Endothelial cell (in vitro differentiated cells): Measurements from ENCODE around the gene ATAD3C. TPM values are rescaled to one million over a fixed set of nuclear protein-coding genes. Genes with fewer than 3 reads are reported as not detected.
"Not testable (repeated sequence)": the region's sequence is repeated elsewhere in the genome, so short reads cannot be mapped to it uniquely, and the experiment has no call there.

Experiments
- DNase-seq: peaks from one replicate; pipeline ENCODE4 v3.0.0; 2021; ENCODE audit warnings: low spot score
- H3K27ac Mint-ChIP-seq: one replicate; pipeline ENCODE4 v1.8.0; 2021; ENCODE audit warnings: mixed read lengths, inconsistent platforms; ENCODE audit not compliant: unreplicated experiment
- H3K27me3 Mint-ChIP-seq: one replicate; pipeline ENCODE4 v1.8.0; 2021; ENCODE audit warnings: mild to moderate bottlenecking, moderate library complexity, mixed read lengths, inconsistent platforms; ENCODE audit not compliant: unreplicated experiment
- H3K36me3 Mint-ChIP-seq: one replicate; pipeline ENCODE4 v1.8.0; 2021; ENCODE audit warnings: mild to moderate bottlenecking, low read depth, mixed read lengths, inconsistent platforms; ENCODE audit not compliant: unreplicated experiment
- H3K4me1 Mint-ChIP-seq: one replicate; pipeline ENCODE4 v1.8.0; 2021; ENCODE audit warnings: mild to moderate bottlenecking, mixed read lengths, inconsistent platforms; ENCODE audit not compliant: unreplicated experiment
- H3K4me3 Mint-ChIP-seq: one replicate; pipeline ENCODE4 v1.8.0; 2021; ENCODE audit warnings: mild to moderate bottlenecking, mixed read lengths, inconsistent platforms; ENCODE audit not compliant: unreplicated experiment
- H3K9me3 Mint-ChIP-seq: one replicate; pipeline ENCODE4 v1.8.0; 2021; ENCODE audit warnings: mixed read lengths, inconsistent platforms; ENCODE audit not compliant: unreplicated experiment
- total RNA-seq: library from RNA; stranded (reverse); fragmentation: NEBNext Ultra II Directional; extraction: Animal tissue kit (Norgen Biotek cat#: 25700); gene quantifications from one replicate; pipeline ENCODE4 v1.2.1, GENCODE V29; 2021; ENCODE audit not compliant: unreplicated experiment
- TF ChIP-seq, protein P1 (sequence below): fragments of 200-600 bp; sonication (generic); IDR thresholded peaks from one replicate; pipeline ENCODE4 v1.5.0; 2021; ENCODE audit warnings: antibody characterized with exemption; ENCODE audit not compliant: unreplicated experiment

Gene ATAD3C
- total RNA-seq, 1 donor from 2014 or later = 2.9 TPM

DNA sequence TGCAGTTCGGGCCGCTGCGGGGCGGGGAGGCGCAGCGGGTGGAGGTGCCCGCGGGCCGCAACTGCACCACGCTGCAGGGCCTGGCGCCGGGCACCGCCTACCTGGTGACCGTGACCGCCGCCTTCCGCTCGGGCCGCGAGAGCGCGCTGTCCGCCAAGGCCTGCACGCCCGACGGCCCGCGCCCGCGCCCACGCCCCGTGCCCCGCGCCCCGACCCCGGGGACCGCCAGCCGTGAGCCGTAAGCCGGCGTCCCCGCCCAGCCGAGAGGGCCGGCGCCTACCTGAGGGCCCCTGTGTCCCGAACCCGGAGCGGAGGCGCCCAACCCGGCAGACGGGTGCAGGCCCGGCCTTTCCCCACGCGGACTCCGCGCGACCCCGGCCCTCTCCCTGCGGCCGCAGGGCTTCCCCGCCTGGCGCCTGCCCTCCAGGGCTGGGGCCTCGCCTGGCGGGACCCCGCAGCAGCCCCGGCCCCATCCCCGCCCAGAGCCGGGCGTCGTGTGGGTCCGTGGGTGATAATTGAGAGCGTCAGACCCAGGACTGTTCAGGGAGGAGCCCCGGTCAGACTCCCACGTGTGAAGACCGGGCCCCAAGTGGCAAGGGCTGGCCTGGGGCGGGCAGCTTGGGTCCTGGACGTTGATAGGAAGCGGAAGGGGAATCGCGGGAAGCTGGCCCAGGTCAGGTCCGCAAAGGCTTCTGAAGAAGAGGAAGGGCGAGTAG is 9.8 kb upstream of the ATAD3C start:
- H3K36me3 Mint-ChIP-seq = peaks cover 4% of the 10 kb centered on the region
- no peak overlapping the region for H3K4me3 Mint-ChIP-seq
- no peaks in the 10 kb centered on the region for H3K9me3 Mint-ChIP-seq
- TF ChIP-seq, protein P1, sequence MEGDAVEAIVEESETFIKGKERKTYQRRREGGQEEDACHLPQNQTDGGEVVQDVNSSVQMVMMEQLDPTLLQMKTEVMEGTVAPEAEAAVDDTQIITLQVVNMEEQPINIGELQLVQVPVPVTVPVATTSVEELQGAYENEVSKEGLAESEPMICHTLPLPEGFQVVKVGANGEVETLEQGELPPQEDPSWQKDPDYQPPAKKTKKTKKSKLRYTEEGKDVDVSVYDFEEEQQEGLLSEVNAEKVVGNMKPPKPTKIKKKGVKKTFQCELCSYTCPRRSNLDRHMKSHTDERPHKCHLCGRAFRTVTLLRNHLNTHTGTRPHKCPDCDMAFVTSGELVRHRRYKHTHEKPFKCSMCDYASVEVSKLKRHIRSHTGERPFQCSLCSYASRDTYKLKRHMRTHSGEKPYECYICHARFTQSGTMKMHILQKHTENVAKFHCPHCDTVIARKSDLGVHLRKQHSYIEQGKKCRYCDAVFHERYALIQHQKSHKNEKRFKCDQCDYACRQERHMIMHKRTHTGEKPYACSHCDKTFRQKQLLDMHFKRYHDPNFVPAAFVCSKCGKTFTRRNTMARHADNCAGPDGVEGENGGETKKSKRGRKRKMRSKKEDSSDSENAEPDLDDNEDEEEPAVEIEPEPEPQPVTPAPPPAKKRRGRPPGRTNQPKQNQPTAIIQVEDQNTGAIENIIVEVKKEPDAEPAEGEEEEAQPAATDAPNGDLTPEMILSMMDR = no peak
- no peak overlapping the region for H3K27ac Mint-ChIP-seq
- peaks cover 4% of the 10 kb centered on the region for H3K4me1 Mint-ChIP-seq
- DNase-seq = no peak
- H3K27me3 Mint-ChIP-seq = peaks cover 2% of the 10 kb centered on the region

DNA sequence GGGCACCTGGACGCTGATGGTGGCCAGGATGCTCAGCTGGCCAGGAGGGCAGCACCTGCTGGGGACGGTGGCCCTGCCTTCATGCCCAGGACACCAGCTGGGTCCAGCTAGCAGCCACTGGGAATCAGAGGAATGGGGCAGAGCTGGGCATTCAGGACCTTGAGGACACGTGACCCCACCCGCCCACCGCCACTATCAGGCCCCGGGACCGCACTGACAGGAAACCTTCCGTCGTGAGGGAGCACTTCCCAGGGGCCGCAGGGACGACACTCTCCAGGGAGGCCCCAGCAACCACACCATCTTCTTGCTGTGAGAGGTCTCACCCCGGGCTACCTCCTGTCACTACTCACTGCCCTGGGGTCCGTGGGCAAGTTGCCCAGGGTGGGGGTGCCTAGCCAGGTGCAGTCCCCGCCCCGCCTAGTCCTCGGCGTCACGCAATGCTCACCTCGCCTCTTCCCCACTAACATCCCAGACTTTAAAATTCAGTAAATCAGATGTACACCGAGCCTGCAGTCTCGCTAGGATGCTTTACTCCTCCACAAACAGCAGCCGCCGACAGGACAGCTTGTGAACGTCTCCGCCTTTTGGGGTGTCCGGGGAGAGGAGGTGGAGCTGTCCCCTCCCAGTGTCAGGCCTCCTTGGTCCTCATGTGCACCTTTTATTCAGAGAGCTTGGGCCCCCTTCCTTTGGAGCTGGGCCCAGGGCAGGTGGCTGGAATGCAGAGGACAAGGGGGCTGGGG is 9.1 kb upstream of the ATAD3C start:
- no peak overlapping the region for H3K27ac Mint-ChIP-seq
- TF ChIP-seq, protein P1 = no peak

DNA sequence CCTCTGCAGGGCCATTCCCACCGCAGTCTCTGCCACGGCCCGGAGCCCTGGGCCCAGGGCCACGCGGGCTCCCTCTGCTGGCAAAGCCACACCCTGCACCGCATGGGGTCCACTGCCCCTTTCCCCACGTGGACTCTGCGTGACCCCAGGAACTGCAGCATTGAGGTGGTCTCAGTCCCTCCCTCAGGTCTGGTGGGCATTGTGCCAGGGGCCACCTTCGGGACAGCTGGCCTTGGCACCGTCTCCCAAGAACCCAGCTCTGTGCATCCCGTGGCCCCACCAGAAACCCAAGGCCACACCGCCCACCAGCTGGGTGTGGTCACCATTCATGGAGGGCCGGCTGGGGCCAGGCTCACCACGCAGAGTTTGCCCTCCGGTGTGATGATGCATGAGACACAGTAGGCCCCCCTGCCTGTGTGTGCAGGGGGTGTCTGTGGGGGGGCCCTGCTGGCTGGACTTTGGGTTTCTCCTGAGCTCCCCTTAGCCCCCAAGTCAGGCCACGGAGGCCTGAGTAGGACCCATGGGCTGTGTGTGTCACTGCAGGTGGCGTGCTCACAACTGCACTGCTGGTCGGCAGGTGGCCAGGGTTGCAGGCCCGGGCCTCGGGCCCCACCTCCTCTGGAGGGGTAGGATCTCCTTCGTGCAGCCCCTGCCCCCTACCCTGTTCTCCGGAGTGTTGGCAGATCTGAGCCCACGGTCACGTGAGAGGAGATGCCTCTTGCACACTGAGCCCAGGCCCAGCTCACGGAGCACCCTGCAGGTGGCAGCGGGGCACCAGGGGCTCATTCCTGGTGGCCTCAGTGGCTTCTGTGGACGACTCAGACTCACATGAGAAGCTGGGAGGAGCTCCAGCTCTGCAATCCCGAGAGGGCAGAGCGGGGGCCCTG is 8.2 kb upstream of the ATAD3C start:
- Mint-ChIP-seq H3K4me3 (no peak overlapping the region), H3K4me1 (no peaks in the 10 kb centered on the region), H3K36me3 (peaks cover 4% of the 10 kb centered on the region), H3K27me3 (no peaks in the 10 kb centered on the region), H3K9me3 (no peaks in the 10 kb centered on the region), H3K27ac (no peak overlapping the region)
- DNase-seq = peak; percentile 76
- TF ChIP-seq, protein P1 = peak; percentile 77

More for the DNA sequence above, 9.1 kb upstream of the ATAD3C start:
- H3K36me3 Mint-ChIP-seq = peaks cover 4% of the 10 kb centered on the region
- H3K4me1 Mint-ChIP-seq = no peaks in the 10 kb centered on the region
- DNase-seq = no peak
- no peaks in the 10 kb centered on the region for H3K9me3 Mint-ChIP-seq
- no peak overlapping the region for H3K4me3 Mint-ChIP-seq
- no peaks in the 10 kb centered on the region for H3K27me3 Mint-ChIP-seq

DNA sequence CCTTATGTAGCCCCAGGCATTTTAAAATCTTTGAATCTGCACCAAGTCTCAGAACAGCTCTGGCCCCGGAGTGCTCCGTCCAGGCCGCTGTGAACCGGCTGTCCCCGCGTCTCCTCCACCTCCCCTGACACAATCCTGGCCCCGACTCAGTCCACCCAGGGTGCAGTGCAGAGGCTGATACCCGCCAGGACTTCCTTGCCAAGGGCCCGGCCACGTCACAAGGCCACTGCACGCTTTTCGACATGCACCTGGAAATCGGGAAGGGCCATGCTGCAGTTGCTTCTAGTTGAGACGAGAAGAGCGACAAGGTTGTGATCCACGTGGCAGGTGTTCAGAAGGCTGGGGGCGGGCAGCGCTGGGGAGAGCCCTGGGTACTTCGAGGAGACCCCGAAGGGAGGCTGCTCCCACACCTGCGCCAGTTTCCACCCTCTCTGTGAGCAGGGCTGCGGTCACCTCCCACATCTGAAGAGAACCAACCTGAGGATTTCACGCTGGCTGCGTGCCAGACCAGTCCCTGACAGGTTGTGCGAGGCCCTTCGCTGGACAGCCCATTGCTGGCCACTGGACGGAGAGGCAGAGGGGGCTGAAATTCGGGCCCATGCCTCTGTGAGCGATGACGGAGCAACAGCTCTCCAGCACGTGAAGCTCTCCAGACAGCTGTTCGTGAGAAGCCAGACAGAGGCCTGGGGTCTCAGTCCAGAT is 7.3 kb upstream of the ATAD3C start:
- Mint-ChIP-seq H3K4me3 (no peak overlapping the region), H3K4me1 (no peaks in the 10 kb centered on the region), H3K36me3 (peaks cover 4% of the 10 kb centered on the region), H3K9me3 (no peaks in the 10 kb centered on the region), H3K27ac (no peak overlapping the region), H3K27me3 (no peaks in the 10 kb centered on the region)
- DNase-seq = no peak
- TF ChIP-seq, protein P1 = no peak

DNA sequence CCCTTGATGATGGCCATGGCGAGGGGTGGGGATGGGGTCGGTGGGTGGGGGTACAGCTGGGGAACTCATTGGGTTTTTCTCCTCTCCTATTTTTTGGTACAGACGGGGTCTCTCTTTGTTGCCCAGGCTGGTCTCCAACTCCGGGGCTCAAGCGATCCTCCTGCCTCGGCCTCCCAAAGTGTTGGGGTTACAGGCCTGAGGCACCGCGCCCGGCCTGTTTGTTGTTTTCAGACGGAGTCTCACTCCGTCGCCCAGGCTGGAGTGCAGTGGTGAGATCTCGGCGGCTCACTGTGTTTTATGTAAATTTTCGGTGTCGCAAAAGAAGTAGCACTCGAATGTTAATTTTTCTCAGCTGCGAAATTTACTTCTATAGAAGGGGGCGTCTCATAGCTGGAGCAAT is 2.9 kb upstream of the ATAD3C start:
- H3K4me3 Mint-ChIP-seq, H3K4me1 Mint-ChIP-seq, H3K36me3 Mint-ChIP-seq, H3K27ac Mint-ChIP-seq, H3K9me3 Mint-ChIP-seq, H3K27me3 Mint-ChIP-seq, DNase-seq: not testable (repeated sequence)

DNA sequence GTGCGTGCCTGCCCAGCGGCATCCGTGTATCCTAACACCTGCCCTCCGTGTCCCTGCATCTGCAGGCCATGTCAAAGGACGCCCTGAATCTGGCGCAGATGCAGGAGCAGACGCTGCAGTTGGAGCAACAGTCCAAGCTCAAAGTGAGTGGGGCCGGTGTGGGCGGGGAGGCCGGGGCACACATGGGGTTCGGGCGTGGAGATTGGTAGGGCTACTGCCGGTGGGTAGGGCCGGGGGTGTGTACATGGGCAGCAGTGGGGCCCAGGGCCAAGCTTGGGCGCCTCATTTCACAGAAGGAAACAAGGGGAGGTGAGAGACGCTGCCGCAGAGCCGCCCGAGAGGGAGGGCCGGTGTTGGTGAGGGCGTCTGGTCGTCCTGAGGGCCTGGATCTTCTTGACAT is 1.1 kb downstream of the ATAD3C start:
- H3K27ac Mint-ChIP-seq, H3K36me3 Mint-ChIP-seq, H3K27me3 Mint-ChIP-seq, H3K4me3 Mint-ChIP-seq, H3K4me1 Mint-ChIP-seq, H3K9me3 Mint-ChIP-seq, DNase-seq: not testable (repeated sequence)
